GM21360 (cell line): ENCODE data around the gene OTUD4.

ENCODE experiments used
- ATAC-seq: cut with Tn5 transposase; IDR thresholded peaks from one replicate; pipeline ENCODE4 v1.9.1; 2021; ENCODE audit warnings: mild to moderate bottlenecking, moderate library complexity; ENCODE audit not compliant: unreplicated experiment

Gene OTUD4

GRCh38 chr4:145130130-145130529 lies 50.3 kb downstream of the OTUD4 start:
- no peak for ATAC-seq

- ATAC-seq, result no peak
Observed at GRCh38 chr4:145125396-145125795, 55.0 kb downstream of the OTUD4 start.

DNA sequence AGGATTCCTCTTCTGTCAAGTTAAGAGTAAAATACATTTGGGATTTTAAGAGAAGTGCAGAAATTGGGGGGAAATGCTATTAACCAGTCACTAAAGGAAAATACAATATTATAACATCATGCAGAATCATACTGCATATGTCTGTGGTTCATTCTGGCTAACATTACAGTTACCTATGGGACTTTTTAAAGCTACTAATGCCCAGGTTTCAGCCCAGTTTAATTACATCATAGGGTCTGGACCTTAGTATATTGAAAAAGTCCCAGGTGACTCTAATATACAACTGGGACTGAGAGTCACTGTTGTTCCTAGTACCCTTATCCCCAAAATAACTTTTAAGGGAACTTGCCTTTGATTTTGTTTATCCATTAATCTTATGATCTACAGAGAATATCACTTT lies 72.3 kb downstream of the OTUD4 start:
- no peak for ATAC-seq

DNA sequence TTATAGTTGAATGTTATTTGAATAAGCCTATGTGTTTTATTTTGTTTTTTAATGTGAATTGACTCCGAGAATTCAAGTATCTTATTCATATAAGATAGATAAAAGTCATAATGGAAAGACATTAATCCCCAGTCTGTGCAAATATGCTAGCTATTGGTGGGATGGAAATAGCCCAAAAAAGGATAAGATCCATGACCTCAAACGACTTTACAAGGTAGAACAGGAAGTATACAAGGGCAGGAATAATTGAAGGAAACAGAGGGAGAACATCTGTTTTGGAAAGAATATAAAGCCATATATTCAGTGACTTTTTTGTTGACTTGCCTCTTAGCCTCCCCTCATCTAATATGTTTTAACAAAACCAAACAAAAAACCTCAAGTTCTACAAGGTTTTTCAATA lies 73.3 kb downstream of the OTUD4 start:
- ATAC-seq, result no peak

- ATAC-seq, result no peak
Observed at GRCh38 chr4:145103496-145103895, 76.9 kb downstream of the OTUD4 start.

DNA sequence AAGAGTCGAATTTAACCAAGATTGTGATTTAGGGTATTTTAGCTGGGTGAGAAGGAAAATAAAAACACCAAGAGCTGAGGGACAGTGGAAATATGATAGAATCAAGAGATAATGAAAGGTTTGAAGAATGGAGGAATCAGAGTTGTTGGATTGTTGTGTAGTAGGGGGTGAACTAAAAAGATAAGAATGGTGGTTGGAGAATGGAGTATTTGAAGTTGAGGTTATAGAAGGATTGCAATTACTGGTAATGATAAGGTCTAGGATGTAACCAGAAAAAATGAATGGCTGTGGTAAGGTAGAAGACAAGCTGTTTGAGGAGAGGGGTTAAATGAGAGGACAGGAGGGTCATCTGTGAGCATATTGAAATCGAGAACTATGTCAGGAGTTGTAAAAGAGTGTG lies 77.8 kb downstream of the OTUD4 start:
- no peak for ATAC-seq

DNA sequence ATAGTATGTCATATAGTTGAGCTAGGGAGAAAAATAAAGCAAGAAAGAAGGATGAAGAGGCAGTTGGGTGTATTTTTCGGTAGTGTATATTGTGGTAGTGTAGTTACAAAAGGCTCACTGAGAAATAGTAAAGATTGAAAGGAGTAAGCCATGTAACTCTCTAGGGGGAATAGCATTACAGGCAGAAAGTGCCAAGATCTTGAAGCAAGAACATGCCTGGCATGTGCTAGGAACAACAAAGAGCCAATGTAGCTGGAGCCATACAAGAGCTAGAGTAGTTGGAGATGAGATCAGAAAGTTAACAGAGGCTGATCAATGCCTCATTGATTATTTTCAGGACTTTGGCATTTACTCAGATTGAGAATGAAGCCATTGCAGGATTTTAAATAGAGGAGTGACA lies 79.3 kb downstream of the OTUD4 start:
- ATAC-seq, result no peak

GRCh38 chr4:145099653-145100052 lies 80.7 kb downstream of the OTUD4 start:
- no peak for ATAC-seq

DNA sequence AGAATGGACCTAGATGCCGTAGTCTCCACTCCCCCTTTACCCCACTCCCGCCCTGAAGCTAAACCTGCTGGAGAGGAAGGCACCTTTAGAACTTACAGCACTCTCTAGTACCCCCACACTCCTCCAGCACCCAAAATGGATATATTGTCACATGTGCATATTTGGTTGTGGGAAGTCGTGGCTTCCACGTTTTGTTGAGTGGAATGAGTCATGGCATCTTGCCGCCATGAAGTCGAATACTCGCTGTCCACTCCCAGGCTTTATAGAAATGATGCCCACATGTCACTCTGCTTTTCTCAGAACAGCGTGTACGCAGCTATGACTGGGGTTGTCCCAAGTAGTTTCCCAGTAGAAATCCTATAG lies 81.7 kb downstream of the OTUD4 start:
- ATAC-seq, result peak; percentile 5

GRCh38 chr4:145097821-145098674 lies 82.3 kb downstream of the OTUD4 start, which contains the start of the genes ABCE1 and ANAPC10:
TSS of gene ABCE1 (plus strand) at chr4:145098311. CDS start at chr4:145104413, 6,102 bp downstream.
TSS of gene ANAPC10 (minus strand) at chr4:145098196. CDS start at chr4:145096099, 2,097 bp downstream.
- ATAC-seq, result peak; percentile 79

- ATAC-seq, result no peak
Observed at GRCh38 chr4:145097331-145097820, 83.0 kb downstream of the OTUD4 start.

DNA sequence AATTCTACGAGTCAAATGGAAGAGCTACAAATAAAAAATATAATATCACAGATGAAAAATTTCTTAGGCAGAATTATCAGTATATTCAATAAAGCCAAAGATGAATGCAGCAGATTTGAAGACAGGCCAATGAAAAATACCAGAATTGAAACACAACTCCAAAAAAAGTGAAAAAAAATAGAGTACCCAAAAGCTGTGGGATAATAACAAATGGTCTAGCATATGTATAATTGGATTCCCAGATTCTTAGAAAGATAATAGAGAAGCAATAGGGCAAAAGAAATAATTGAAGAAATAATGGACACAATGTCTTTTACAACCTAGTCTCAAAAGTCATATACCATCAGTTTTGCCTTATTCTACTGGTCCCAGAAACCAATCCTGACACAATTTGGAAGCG lies 86.8 kb downstream of the OTUD4 start:
- no peak for ATAC-seq

- no peak for ATAC-seq
Observed at GRCh38 chr4:145090380-145090779, 90.0 kb downstream of the OTUD4 start.

DNA sequence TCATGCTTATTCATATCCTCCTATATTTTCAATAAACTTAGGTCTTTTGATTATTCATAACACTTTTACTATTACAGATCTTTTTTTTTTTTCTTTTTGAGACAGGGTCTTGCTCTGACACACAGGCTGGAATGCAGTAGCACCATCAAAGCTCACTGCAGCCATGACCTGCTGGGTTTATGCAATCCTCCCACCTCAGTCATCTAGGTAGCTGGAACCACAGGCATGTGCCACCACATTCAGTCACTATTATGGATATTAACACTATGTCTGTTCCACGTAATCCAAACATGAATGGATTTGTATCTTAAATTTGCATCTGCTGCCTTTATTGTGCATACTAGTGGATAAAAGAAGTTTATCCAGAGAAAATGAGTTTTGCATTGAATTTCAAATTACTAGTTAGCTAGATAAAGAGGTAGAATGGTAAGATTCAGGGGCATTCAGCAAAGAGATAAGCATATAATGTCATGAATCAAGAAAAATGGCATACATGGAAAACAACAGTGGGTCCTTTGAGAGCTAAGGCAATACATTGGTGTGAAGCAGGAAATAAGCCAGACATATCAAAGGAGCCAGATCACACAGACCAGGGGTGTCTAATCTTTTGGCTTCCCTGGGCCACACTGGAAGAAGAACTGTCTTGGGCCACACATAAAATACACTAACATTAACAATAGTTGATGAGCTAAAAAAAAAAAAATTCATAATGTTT lies 96.3 kb downstream of the OTUD4 start:
- no peak for ATAC-seq
